ES-I3 (cell line): ENCODE measurements around the gene ARMC5.
A peak's percentile ranks its signal among the peaks of the same experiment; 100 is the strongest.
"Not testable (repeated sequence)": the region's sequence is repeated elsewhere in the genome, so short reads cannot be mapped to it uniquely, and the experiment has no call there.

ENCODE experiments used
- H3K36me3 ChIP-seq: 2 replicates; pipeline ENCODE4 v1.6.1; 2013; ENCODE audit warnings: mild to moderate bottlenecking, low read length, control low read depth, moderate library complexity; ENCODE audit not compliant: insufficient read depth
- H3K4me1 ChIP-seq: 2 replicates; pipeline ENCODE4 v1.6.1; 2013; ENCODE audit warnings: mild to moderate bottlenecking, control low read depth, low read length; ENCODE audit not compliant: insufficient read depth
- H3K9ac ChIP-seq: 2 replicates; pipeline ENCODE4 v1.6.1; 2013; ENCODE audit warnings: low read depth, mild to moderate bottlenecking, low read length, moderate library complexity
- H3K9me3 ChIP-seq: 2 replicates; pipeline ENCODE4 v1.6.1; 2013; ENCODE audit warnings: mild to moderate bottlenecking, low read length, moderate library complexity; ENCODE audit not compliant: control insufficient read depth, insufficient read depth

Gene ARMC5

DNA sequence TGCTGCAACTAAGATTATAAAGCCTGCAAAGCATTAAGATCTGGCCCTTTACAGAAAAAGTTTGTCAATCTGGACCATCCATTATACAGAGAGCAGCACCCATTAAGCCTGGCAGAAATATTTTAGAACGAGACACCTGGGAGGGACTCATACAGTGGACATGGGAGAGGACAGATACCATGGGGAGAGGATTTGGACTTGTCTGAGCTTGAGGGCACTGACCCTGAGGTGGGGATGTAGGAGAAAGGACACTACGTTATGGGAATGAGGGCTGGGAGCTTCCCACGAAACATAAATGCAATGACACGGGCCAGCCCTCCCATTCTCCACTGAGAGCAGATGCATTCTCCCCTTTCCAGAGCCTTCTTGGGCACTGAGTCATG, 42.7 kb downstream of the ARMC5 start:
- H3K36me3 ChIP-seq, result 0 out of 2 replicates have a peak, but pooled peaks cover 6% of the 10 kb centered on the region
- peaks cover 12% of the 10 kb centered on the region; the same call in 1 of the 2 replicates for H3K4me1 ChIP-seq
- H3K9ac ChIP-seq, result no peak overlapping the region
- H3K9me3 ChIP-seq, result no peaks in the 10 kb centered on the region

DNA sequence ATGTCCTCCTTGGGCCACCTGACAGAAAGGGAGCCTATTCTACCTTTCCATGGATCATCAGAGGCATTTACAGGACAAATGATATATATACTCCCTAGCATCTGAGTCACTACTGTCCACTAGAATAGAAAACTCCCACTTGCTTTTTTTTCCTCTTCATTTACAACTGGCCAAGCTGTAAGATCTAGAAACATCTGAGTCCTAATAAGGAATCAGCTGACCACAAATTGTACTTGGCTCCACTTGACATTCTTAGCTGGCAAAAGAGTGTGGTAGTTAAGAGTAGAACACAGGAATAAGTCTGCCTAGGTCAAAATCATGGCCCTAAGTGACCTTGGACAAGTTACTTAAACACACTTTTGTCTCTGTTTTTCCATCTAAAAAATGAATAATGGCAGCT, 43.7 kb downstream of the ARMC5 start:
- H3K9ac ChIP-seq, result no peak overlapping the region
- no peaks in the 10 kb centered on the region for H3K9me3 ChIP-seq
- peaks cover 16% of the 10 kb centered on the region; the same call in 1 of the 2 replicates for H3K4me1 ChIP-seq
- 0 out of 2 replicates have a peak, but pooled peaks cover 6% of the 10 kb centered on the region for H3K36me3 ChIP-seq

DNA sequence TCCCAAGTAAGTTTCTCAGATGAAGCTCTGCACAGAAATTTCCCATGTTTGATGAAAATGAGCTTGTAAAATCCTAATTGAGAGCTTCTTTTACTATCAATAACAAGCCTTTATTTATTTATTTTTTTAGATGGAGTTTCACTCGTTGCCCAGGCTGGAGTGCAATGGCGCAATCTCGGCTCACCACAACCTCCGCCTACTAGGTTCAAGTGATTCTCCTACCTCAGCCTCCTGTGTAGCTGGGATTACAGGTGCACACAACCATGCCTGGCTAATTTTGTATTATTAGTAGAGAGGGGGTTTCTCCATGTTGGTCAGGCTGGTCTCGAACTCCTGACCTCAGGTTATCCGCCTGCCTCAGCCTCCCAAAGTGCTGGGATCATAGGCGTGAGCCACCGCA, 44.3 kb downstream of the ARMC5 start:
- H3K9ac ChIP-seq, H3K9me3 ChIP-seq, H3K36me3 ChIP-seq: not testable (repeated sequence)
- H3K4me1 ChIP-seq, result peaks cover 16% of the 10 kb centered on the region; the same call in 1 of the 2 replicates

DNA sequence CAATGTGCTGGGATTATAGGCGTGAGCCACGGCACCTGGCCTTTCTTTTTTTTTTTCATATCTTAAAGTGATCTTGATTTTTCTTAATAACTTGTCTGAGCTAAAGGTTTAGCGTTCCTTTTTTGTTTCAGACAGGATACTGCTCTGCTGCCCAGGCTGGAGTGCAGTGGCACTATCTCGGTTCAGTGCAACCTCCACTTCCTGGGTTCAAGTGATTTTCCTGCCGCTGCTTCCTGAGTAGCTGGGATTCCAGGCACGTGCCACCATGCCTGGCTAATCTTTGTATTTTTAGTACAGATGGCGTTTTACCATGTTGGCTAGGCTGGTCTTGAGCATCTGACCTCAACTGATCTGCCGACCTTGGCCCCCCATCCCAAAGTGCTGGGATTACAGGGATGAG, 44.9 kb downstream of the ARMC5 start:
- no peaks in the 10 kb centered on the region for H3K9me3 ChIP-seq
- 0 out of 2 replicates have a peak, but pooled peaks cover 6% of the 10 kb centered on the region for H3K36me3 ChIP-seq
- H3K4me1 ChIP-seq, result peaks cover 19% of the 10 kb centered on the region
- no peak overlapping the region for H3K9ac ChIP-seq

DNA sequence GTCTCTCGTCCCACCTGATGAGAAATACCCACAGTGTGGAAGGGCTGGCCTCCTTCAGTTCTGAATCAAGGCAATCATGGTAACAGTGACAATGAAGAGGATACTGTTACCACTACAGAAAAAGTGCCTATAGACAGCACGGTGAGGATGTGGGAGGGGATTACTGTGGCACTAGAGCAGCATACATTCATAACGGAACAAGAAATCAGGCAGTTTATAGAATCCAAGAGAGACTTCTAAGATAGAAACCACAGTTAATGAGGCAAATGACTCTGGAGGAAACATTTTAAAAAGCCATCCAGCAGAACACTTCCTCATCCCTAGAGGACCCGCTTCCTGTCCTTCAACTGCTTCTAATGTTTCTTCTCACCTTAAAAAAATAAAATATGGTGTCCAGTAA, 46.2 kb downstream of the ARMC5 start:
- no peak overlapping the region for H3K9ac ChIP-seq
- H3K9me3 ChIP-seq, result no peaks in the 10 kb centered on the region
- H3K36me3 ChIP-seq, result 0 out of 2 replicates have a peak, but pooled peaks cover 2% of the 10 kb centered on the region
- H3K4me1 ChIP-seq, result peaks cover 19% of the 10 kb centered on the region

DNA sequence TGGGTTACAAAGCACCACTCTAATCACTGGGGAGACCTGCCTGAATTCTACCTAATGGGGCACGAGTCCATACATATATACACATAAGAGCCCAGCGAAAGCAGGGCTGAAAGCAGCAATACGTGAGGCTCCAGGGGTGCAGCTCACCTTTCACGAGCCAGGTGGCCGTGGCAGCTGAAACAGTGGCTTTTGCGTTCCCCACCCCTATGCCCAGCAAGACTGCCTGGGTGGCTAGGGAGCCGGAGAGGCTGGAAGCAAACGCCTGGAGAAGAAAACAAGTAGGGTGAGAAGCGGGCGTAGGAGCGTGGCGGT, 48.3 kb downstream of the ARMC5 start:
- Histone ChIP-seq H3K9ac (peak overlapping the region; percentile 97), H3K4me1 (peaks cover 8% of the 10 kb centered on the region), H3K36me3 (no peaks in the 10 kb centered on the region), H3K9me3 (no peaks in the 10 kb centered on the region)

DNA sequence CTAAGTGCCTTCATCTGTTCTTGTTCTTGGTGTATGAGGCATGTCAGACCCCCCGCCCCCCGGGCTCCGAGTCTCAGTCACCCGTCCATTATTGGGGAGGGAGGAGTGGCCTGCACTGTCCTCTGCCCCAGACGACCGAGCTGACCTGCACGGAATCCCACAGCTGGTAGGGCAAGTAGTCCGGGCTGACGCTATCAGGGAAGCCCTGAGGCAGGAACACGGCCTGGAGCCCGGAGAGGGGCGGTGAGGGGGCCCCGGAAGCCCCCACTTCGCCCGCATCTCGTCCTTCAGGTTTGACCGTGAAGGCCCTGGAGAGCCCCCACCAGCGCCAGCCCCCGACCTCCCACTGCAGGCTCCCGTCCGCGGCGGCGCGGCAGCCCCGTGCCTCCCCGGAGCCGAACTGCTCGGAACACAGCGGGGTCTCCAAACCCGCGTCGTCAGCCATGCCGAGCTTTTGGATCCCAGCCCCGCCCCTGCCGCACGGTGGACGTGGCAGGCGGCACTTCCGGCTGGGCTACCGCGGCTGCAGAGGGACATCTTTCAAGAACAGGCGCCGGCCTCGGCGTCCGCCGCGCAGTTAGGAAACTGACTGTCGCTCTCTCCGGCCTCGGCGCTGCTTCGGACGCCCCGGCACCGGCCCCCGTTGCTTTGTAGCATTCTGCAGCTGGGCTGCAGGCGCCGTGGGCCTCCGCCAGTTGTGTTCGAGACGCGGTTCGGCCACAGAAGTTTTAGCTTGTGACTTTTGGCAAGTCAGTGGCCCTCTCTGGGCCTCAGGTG, 48.8 kb downstream of the ARMC5 start, which contains the start of gene RUSF1:
Gene RUSF1 (minus strand): TSS at position 463 of the 777 bp plus-strand sequence. CDS start 18 bp downstream, at position 445.
- Histone ChIP-seq H3K9ac (peak within 1 kb of the TSS; percentile 97), H3K9me3 (no peaks in the 10 kb centered on the region), H3K36me3 (no peaks in the 10 kb centered on the region), H3K4me1 (peaks cover 8% of the 10 kb centered on the region; the same call in 1 of the 2 replicates)

DNA sequence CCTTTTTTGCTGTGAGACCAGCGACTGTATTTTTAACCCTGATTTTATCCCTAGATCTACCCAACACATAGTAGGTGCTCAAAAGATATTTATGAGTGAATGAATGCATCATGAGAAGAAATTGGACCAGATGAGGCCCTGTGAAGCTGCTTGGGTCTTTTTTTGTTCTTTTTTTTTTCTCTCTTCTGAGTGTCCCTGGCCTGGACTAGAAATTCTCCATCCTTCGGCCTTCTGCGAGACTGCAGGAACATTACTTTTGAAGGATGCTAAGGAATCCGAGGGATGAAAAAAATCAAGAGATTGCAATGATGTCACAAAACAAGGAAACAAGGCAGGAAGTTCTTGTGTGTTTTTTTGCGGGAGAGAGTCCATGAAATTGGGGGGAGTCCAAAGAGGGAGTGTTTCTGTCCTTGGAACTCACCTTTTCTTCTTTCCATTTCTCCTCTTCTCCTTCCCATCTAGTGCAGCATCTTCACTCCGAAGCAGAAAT, 49.5 kb downstream of the ARMC5 start:
- H3K4me1 ChIP-seq, result peaks cover 8% of the 10 kb centered on the region; the same call in 1 of the 2 replicates

DNA sequence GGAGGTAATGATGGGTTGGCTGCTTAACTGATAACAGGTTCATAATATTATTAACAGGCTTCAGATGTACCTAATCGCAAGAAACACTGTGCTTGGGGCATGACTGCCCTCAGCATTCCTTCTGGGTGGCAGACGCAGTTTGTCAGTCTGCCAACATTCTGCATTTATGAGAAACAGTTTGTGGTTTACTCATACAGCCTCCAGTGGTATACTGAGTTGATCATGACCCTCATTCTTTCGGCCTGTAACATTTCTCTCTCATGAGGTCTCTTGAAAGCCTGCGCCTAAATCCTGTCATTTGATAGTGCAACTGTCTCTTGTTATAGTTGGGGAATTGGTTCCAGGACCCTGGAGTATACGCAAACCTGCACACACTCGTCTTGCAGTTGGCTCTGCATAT, 53.8 kb downstream of the ARMC5 start:
- Histone ChIP-seq H3K4me1 (peaks cover 3% of the 10 kb centered on the region; the same call in 1 of the 2 replicates), H3K9me3 (no peaks in the 10 kb centered on the region), H3K36me3 (no peaks in the 10 kb centered on the region), H3K9ac (no peak overlapping the region)

More for the DNA sequence above, 49.5 kb downstream of the ARMC5 start:
- Histone ChIP-seq H3K9ac (peak overlapping the region; percentile 97), H3K36me3 (no peaks in the 10 kb centered on the region), H3K9me3 (no peaks in the 10 kb centered on the region)

DNA sequence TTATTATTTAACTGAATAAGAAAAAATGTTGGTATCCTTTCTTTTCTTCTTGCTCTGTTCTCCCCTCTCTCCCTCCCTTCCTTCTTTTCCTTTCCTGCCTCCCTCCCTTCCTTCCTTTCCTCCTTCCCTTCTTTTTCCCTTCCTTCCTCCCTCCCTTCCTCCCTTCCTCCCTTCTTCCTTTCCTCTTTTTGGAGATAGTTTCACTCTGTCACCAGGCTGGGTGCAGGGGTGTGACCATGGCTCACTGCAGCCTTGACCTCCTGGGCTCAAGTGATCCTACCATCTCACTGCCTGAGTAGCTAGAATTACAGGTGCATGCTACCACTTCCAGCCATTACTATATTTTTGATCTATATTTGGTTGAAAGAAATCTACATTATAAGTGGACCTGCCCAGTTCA, 54.6 kb downstream of the ARMC5 start:
- no peaks in the 10 kb centered on the region for H3K9me3 ChIP-seq
- H3K4me1 ChIP-seq, result peaks cover 3% of the 10 kb centered on the region; the same call in 1 of the 2 replicates
- H3K36me3 ChIP-seq, result no peaks in the 10 kb centered on the region
- no peak overlapping the region for H3K9ac ChIP-seq
